IMR-90 (cell line): Measurements from ENCODE around the gene MAMDC4. TPM values are rescaled to one million over a fixed set of nuclear protein-coding genes. Genes with fewer than 3 reads are reported as not detected.

Source experiments
- ATAC-seq: fragments of 200-7000 bp; cut with Tn5 transposase; 2 replicates; pipeline ENCODE4 v1.9.1; 2020; ENCODE audit warnings: low read depth, mild to moderate bottlenecking, moderate library complexity
- BruUV-seq: library from RNA; stranded (reverse); fragments of 400-500 nt; replicated peaks from 2 replicates; lab custom pipeline; 2021; lab: Mats Ljungman, UMichigan
- CTCF ChIA-PET: fragments of 300-600 bp; formaldehyde crosslinking; extraction: SDS; loops from one replicate; lab custom pipeline; 2021; ENCODE audit warnings: antibody characterized with exemption; lab: Yijun Ruan, JAX
- POLR2A ChIA-PET: fragments of 300-600 bp; sonication (Branson Sonifier 250); formaldehyde crosslinking; loops from one replicate; lab custom pipeline; 2022; ENCODE audit warnings: antibody characterized with exemption; ENCODE audit not compliant: unreplicated experiment; lab: Charles Lee
- DNase-seq: peaks from one replicate; pipeline ENCODE4 v3.0.0; 2013
- H2AFZ ChIP-seq: replicated peaks from 2 replicates; pipeline ENCODE3; 2013; ENCODE audit warnings: low read length, mild to moderate bottlenecking; ENCODE audit not compliant: poor library complexity
- H2AK5ac ChIP-seq: 2 replicates; pipeline ENCODE4 v1.6.1; 2013; ENCODE audit warnings: low read depth, low read length, inconsistent platforms
- H2AK9ac ChIP-seq: replicated peaks from 2 replicates; pipeline ENCODE3; 2013; ENCODE audit warnings: mild to moderate bottlenecking, low read depth, low read length, moderate library complexity; ENCODE audit not compliant: poor library complexity
- H2BK120ac ChIP-seq: 2 replicates; pipeline ENCODE4 v1.6.1; 2013; ENCODE audit warnings: low read depth, low read length, inconsistent platforms
- H2BK15ac ChIP-seq: 3 replicates; pipeline ENCODE4 v1.6.1; 2013; ENCODE audit warnings: low read depth, low read length, inconsistent platforms
- H2BK20ac ChIP-seq: 2 replicates; pipeline ENCODE4 v1.6.1; 2013; ENCODE audit warnings: low read depth, mild to moderate bottlenecking, inconsistent platforms, low read length, moderate library complexity
- H2BK5ac ChIP-seq: 2 replicates; pipeline ENCODE4 v1.6.1; 2013; ENCODE audit warnings: mild to moderate bottlenecking, low read depth, low read length, inconsistent platforms; ENCODE audit not compliant: poor library complexity, severe bottlenecking
- H3K14ac ChIP-seq: replicated peaks from 2 replicates; pipeline ENCODE4 v1.6.1; 2013; ENCODE audit warnings: low read depth, low read length, inconsistent platforms
- H3K18ac ChIP-seq: 2 replicates; pipeline ENCODE4 v1.6.1; 2013; ENCODE audit warnings: low read depth, low read length, control low read depth
- H3K23ac ChIP-seq: 2 replicates; pipeline ENCODE4 v1.6.1; 2013; ENCODE audit warnings: low read depth, low read length, inconsistent platforms
- H3K27ac ChIP-seq: 2 replicates; pipeline ENCODE4 v1.5.1; 2013; ENCODE audit warnings: mild to moderate bottlenecking, control low read depth, low read length; ENCODE audit not compliant: insufficient read depth
- H3K27me3 ChIP-seq: 2 replicates; pipeline ENCODE4 v1.6.1; 2013; ENCODE audit warnings: low read length; ENCODE audit not compliant: control insufficient read depth, insufficient read depth
- H3K36me3 ChIP-seq: 2 replicates; pipeline ENCODE4 v1.6.1; 2013; ENCODE audit warnings: low read length, mixed read lengths; ENCODE audit not compliant: control insufficient read depth, insufficient read depth
- H3K4ac ChIP-seq: 2 replicates; pipeline ENCODE4 v1.6.1; 2013; ENCODE audit warnings: low read depth, low read length, inconsistent platforms
- H3K4me1 ChIP-seq: 2 replicates; pipeline ENCODE4 v1.6.1; 2013; ENCODE audit warnings: low read length, mixed read lengths; ENCODE audit not compliant: control insufficient read depth, insufficient read depth
- H3K4me2 ChIP-seq: 2 replicates; pipeline ENCODE4 v1.6.1; 2013; ENCODE audit warnings: low read depth, mild to moderate bottlenecking, control low read depth, low read length, moderate library complexity
- H3K4me3 ChIP-seq: 2 replicates; pipeline ENCODE4 v1.5.1; 2013; ENCODE audit warnings: low read depth, mild to moderate bottlenecking, control low read depth, low read length, moderate library complexity; ENCODE audit not compliant: insufficient read depth
- H3K56ac ChIP-seq: 2 replicates; pipeline ENCODE4 v1.6.1; 2013; ENCODE audit warnings: low read length, inconsistent platforms; ENCODE audit not compliant: insufficient read depth; ENCODE audit errors: extremely low read depth
- H3K79me1 ChIP-seq, 2 experiments: 2 replicates each; pipeline ENCODE4 v1.6.1; 2013; ENCODE audit warnings: low read length in 2 of 2, inconsistent platforms in 1 of 2, low read depth in 1 of 2
- H3K9ac ChIP-seq: 2 replicates; pipeline ENCODE4 v1.6.1; 2013; ENCODE audit warnings: low read depth, low read length, control low read depth
- H3K9me1 ChIP-seq: 2 replicates; pipeline ENCODE4 v1.6.1; 2013; ENCODE audit warnings: low read length, inconsistent platforms; ENCODE audit not compliant: insufficient read depth
- H3K9me3 ChIP-seq: 2 replicates; pipeline ENCODE4 v1.6.1; 2013; ENCODE audit warnings: low read length; ENCODE audit not compliant: control insufficient read depth, insufficient read depth
- H4K20me1 ChIP-seq: 2 replicates; pipeline ENCODE4 v1.6.1; 2013; ENCODE audit warnings: low read length, inconsistent platforms; ENCODE audit not compliant: insufficient read depth
- H4K5ac ChIP-seq: 2 replicates; pipeline ENCODE4 v1.6.1; 2013; ENCODE audit warnings: mild to moderate bottlenecking, low read depth, low read length, control low read depth
- H4K8ac ChIP-seq, 2 experiments: 2 replicates each; pipeline ENCODE4 v1.6.1; 2013; ENCODE audit warnings: low read depth in 2 of 2, low read length in 2 of 2, control low read depth in 1 of 2, inconsistent platforms in 1 of 2
- H4K91ac ChIP-seq: 2 replicates; pipeline ENCODE4 v1.6.1; 2013; ENCODE audit warnings: low read depth, low read length, inconsistent platforms; ENCODE audit not compliant: insufficient read depth
- BHLHE40 ChIP-seq: fragments of 150-350 bp; IDR thresholded peaks from 2 replicates; pipeline ENCODE4 v1.6.1; 2016; ENCODE audit warnings: mild to moderate bottlenecking, low read depth, low read length
- CHD1 ChIP-seq: IDR thresholded peaks from 2 replicates; pipeline ENCODE4 v1.6.1; 2012; ENCODE audit warnings: low read depth, low read length, improper control_type of control experiment
- ELK1 ChIP-seq: fragments of 150-350 bp; IDR thresholded peaks from 2 replicates; pipeline ENCODE4 v1.6.1; 2016; ENCODE audit warnings: low read depth, mild to moderate bottlenecking, low read length, moderate library complexity, borderline replicate concordance
- FOS ChIP-seq: fragments of 150-350 bp; IDR thresholded peaks from 2 replicates; pipeline ENCODE4 v1.6.1; 2016; ENCODE audit warnings: low read depth, low read length
- MAFK ChIP-seq: IDR thresholded peaks from 2 replicates; pipeline ENCODE4 v1.6.1; 2012; ENCODE audit warnings: low read depth, low read length, improper control_type of control experiment
- NFE2L2 ChIP-seq: fragments of 150-350 bp; IDR thresholded peaks from 2 replicates; pipeline ENCODE4 v1.6.1; 2016; ENCODE audit warnings: low read depth, mild to moderate bottlenecking, low read length
- POLR2A ChIP-seq: IDR thresholded peaks from 2 replicates; pipeline ENCODE4 v1.6.1; 2012; ENCODE audit warnings: mild to moderate bottlenecking, low read depth, low read length
- RAD21 ChIP-seq: IDR thresholded peaks from 2 replicates; pipeline ENCODE4 v1.6.1; 2012; ENCODE audit warnings: low read length, improper control_type of control experiment
- RCOR1 ChIP-seq: IDR thresholded peaks from 2 replicates; pipeline ENCODE4 v1.6.1; 2012; ENCODE audit warnings: mild to moderate bottlenecking, low read length, improper control_type of control experiment; ENCODE audit not compliant: insufficient replicate concordance
- RFX5 ChIP-seq: IDR thresholded peaks from 2 replicates; pipeline ENCODE4 v1.8.0; 2012; ENCODE audit warnings: low read depth, mild to moderate bottlenecking, low read length, moderate library complexity
- SMC3 ChIP-seq: fragments of 150-350 bp; IDR thresholded peaks from 2 replicates; pipeline ENCODE4 v1.6.1; 2016; ENCODE audit warnings: low read depth, mild to moderate bottlenecking, antibody characterized with exemption, low read length, moderate library complexity
- USF2 ChIP-seq: fragments of 150-350 bp; IDR thresholded peaks from 2 replicates; pipeline ENCODE4 v1.6.1; 2017; ENCODE audit warnings: mild to moderate bottlenecking, antibody characterized with exemption, low read length, low read depth
- WGBS, 2 experiments: methylation state at CpG; one replicate each; pipeline versions ENCODE4 v1.1.5 to v1.1.7; 2013; ENCODE audit warnings: missing lambda C conversion rate in 2 of 2; ENCODE audit not compliant: insufficient read length in 1 of 2; ENCODE audit errors: extremely low coverage in 2 of 2; 5-methylcytosine and 5-hydroxymethylcytosine counted together
- dilution Hi-C: fragments of 300-500 bp; cut with HindIII; formaldehyde crosslinking; loops from one replicate; pipeline ENCODE4 v1.14.3; 2018; ENCODE audit warnings: low sequenced_read_pairs; ENCODE audit not compliant: unreplicated experiment
- in situ Hi-C: fragments of 300-500 bp; cut with MboI; formaldehyde crosslinking; loops from 3 replicates; pipeline ENCODE4 v1.14.3; 2019; ENCODE audit warnings: low sequenced_read_pairs, inconsistent platforms, mixed read lengths
- intact Hi-C: fragments of 100-400 bp; cut with micrococcal nuclease; formaldehyde crosslinking; loops from 2 replicates; pipeline ENCODE4 v1.10.0; 2022
- polyA plus RNA-seq, 3 experiments: library from polyadenylated mRNA; depleted of rRNA; stranded (reverse); fragments of >200 nt; gene quantifications; 2 replicates each; pipeline ENCODE4 v1.2.3, GENCODE V29; 2012; ENCODE audit warnings: low replicate concordance in 1 of 3
- total RNA-seq: library from RNA; depleted of rRNA; stranded (reverse); fragments of >200 nt; gene quantifications from 2 replicates; pipeline ENCODE4 v1.2.3, GENCODE V29; 2012
- TF ChIP-seq, protein P1 (sequence below): conservative IDR thresholded peaks from 2 replicates; pipeline ENCODE4 v1.5.1; 2012; ENCODE audit warnings: mild to moderate bottlenecking, low read depth, low read length, improper control_type of control experiment

MAMDC4 gene
- total and polyA plus RNA-seq, 2 of the 4 experiments (the other 2 are of a cell fraction), result 0.18 to 3.5 TPM

GRCh38 chr9:136882109-136882946, 30.2 kb downstream of the MAMDC4 start:
- Histone ChIP-seq H3K56ac (no peak overlapping the region), H2BK5ac (peak overlapping the region; percentile 69), H3K27me3 (no peaks in the 10 kb centered on the region), H3K4me3 (no peak overlapping the region; the same call in 1 of the 2 replicates), H4K20me1 (peaks cover 3% of the 10 kb centered on the region; the same call in 1 of the 2 replicates), H2BK120ac (peak overlapping the region; percentile 66; the same call in 1 of the 2 replicates), H4K8ac (peak overlapping the region; percentile 17 to 95; a peak in 3 of 4 replicates), H4K91ac (peak overlapping the region; percentile 54; the same call in 1 of the 2 replicates), H3K9ac (peak overlapping the region; percentile 5; the same call in 1 of the 2 replicates), H2BK15ac (peak overlapping the region; percentile 7; the same call in 1 of the 3 replicates), H3K23ac (no peak overlapping the region; the same call in 1 of the 2 replicates), H2AK9ac (peak overlapping the region; percentile 21), H2AK5ac (peak overlapping the region; percentile 71), H3K14ac (peak overlapping the region; percentile 6; the same call in 1 of the 2 replicates), H3K79me1 (peaks cover under 1 to 6% of the 10 kb centered on the region in 2 experiments; a peak in 2 of 4 replicates), H2BK20ac (peak overlapping the region; percentile 8; the same call in 1 of the 2 replicates), H3K4ac (peak overlapping the region; percentile 57), H3K36me3 (no peaks in the 10 kb centered on the region), H3K18ac (peak overlapping the region; percentile 22), H4K5ac (peak overlapping the region; percentile 45), H3K9me1 (0 out of 2 replicates have a peak, but pooled peaks cover 4% of the 10 kb centered on the region), H3K27ac (peak overlapping the region; percentile 2; the same call in 1 of the 2 replicates), H3K4me2 (peak overlapping the region; percentile 75), H2AFZ (peak overlapping the region; percentile 92), H3K4me1 (peaks cover 11% of the 10 kb centered on the region), H3K9me3 (no peaks in the 10 kb centered on the region)
- dilution Hi-C loops (no loop called here), intact Hi-C loops (no loop called here), in situ Hi-C loops (no loop called here)
- ATAC-seq (peak; percentile 13), DNase-seq (peak; percentile 87)
- WGBS, 2 experiments, result 75% methylated on average over 5 of the region's 19 CpGs; no CpG with 5 or more reads in 1 of the 2 experiments
- ChIA-PET CTCF (no interaction called here), POLR2A (no interaction called here)
- no TSS peak for BruUV-seq
- TF ChIP-seq USF2 (peak; percentile 82), RFX5 (no peak), RCOR1 (no peak), ELK1 (no peak), MAFK (no peak), RAD21 (no peak), POLR2A (no peak), NFE2L2 (no peak), BHLHE40 (no peak; the same call in 1 of the 2 replicates), SMC3 (no peak), FOS (peak; percentile 74), CHD1 (no peak)
- TF ChIP-seq, protein P1, sequence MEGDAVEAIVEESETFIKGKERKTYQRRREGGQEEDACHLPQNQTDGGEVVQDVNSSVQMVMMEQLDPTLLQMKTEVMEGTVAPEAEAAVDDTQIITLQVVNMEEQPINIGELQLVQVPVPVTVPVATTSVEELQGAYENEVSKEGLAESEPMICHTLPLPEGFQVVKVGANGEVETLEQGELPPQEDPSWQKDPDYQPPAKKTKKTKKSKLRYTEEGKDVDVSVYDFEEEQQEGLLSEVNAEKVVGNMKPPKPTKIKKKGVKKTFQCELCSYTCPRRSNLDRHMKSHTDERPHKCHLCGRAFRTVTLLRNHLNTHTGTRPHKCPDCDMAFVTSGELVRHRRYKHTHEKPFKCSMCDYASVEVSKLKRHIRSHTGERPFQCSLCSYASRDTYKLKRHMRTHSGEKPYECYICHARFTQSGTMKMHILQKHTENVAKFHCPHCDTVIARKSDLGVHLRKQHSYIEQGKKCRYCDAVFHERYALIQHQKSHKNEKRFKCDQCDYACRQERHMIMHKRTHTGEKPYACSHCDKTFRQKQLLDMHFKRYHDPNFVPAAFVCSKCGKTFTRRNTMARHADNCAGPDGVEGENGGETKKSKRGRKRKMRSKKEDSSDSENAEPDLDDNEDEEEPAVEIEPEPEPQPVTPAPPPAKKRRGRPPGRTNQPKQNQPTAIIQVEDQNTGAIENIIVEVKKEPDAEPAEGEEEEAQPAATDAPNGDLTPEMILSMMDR, result 0 out of 2 replicates have a peak, but pooled peaks have one; percentile 8
